ENCODE data around the gene NFKBIB.
A peak's percentile ranks its signal among the peaks of the same experiment; 100 is the strongest.
"Not testable (repeated sequence)": the region's sequence is repeated elsewhere in the genome, so short reads cannot be mapped to it uniquely, and the experiment has no call there.

Gene NFKBIB, protein sequence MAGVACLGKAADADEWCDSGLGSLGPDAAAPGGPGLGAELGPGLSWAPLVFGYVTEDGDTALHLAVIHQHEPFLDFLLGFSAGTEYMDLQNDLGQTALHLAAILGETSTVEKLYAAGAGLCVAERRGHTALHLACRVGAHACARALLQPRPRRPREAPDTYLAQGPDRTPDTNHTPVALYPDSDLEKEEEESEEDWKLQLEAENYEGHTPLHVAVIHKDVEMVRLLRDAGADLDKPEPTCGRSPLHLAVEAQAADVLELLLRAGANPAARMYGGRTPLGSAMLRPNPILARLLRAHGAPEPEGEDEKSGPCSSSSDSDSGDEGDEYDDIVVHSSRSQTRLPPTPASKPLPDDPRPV

DNA sequence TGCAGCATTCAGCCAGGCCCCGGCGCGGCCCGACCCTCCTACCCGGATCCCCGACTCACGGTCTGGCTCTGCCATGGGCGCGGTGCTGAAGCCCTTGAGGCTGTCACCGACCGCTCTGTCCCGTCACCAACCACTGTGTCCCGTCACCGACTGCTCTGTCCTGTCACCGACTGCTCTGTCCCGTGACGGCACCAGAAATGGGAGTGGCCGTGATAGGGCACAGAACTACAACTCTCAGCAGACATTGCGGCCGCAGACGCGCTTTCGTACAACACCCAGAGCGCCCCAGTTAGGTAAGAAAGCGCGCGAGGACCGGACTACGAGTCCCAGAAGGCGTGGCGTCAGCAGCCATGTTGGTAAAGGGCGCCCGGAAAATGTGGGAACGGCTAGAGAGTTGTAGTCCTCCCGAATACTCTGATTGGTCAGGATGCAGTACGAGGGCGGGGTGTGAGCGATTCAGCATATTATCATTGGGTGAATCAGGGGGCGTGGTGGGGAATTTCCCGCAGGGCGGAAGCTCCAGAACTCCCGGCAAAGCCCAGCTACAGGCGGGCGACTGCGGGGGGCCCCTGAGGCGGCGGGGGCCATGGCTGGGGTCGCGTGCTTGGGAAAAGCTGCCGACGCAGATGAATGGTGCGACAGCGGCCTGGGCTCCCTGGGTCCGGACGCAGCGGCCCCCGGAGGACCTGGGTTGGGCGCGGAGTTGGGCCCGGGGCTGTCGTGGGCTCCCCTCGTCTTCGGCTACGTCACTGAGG, at the start of gene NFKBIB, which contains the start of gene SIRT2:
TSS of gene NFKBIB (plus strand) at position 523 of the 755 bp plus-strand sequence. CDS start at position 587, 64 bp downstream.
TSS of gene SIRT2 (minus strand) at position 172 of the 755 bp plus-strand sequence. CDS start at position 75, 97 bp downstream.
- no peaks in the 10 kb centered on the region for H3K9me3 Mint-ChIP-seq
- DNase-seq (peak; percentile 100), ATAC-seq (replicated peaks) (peak; percentile 95)
- H3K27ac Mint-ChIP-seq: peak within 1 kb of the TSS; percentile 97
- H3K4me3 Mint-ChIP-seq: peak within 1 kb of the TSS; percentile 90 to 94
- no peaks in the 10 kb centered on the region for H3K27me3 Mint-ChIP-seq
- peaks cover 31 to 64% of the 10 kb centered on the region in 2 donors for H3K4me1 Mint-ChIP-seq
- H3K36me3 Mint-ChIP-seq: peaks cover 17 to 22% of the 10 kb centered on the region in 2 donors

GRCh38 chr19:38850436-38850975, 49.3 kb upstream of the NFKBIB start:
- Mint-ChIP-seq H3K27ac (peak overlapping the region; percentile 100), H3K27me3 (no peaks in the 10 kb centered on the region), H3K36me3 (peaks cover 31 to 51% of the 10 kb centered on the region in 2 donors), H3K9me3 (no peaks in the 10 kb centered on the region), H3K4me1 (peaks cover 29 to 50% of the 10 kb centered on the region in 2 donors), H3K4me3 (peak overlapping the region; percentile 89 to 98)
- DNase-seq: no peak
- ATAC-seq (replicated peaks): peak; percentile 78 to 79

DNA sequence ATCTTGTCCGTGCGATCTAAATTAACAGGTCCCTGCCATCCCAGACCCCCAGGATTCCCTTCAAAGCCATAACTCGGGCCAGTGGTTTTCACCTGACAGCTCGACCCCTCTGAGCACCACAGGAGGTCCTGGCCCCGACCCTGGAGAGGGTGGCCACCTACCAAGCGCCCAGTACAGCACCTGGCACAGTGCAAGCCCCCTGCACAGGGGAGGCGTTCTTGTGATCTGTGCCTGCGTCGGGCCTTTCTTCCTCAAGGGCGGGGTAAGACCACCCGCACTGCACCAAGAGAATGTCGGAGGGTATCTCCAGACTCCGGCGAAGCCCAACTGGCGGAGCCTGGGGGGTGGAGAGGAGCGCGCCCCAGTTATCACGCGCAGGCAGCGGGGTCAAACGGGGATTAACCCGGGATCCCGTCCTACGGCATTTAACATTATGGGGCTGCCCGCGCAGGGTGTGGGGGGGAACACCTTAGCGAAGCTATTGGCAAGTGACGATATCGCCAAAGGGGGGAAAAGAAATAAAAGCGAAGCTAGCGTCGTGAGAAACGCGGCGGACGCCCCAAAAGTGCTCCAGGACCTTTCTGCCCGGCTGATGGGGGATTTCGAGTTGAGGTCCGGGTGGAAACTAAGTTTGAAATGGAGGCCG, 48.7 kb upstream of the NFKBIB start:
- ATAC-seq (replicated peaks) (no peak), DNase-seq (peak; percentile 47)
- Mint-ChIP-seq H3K27me3 (no peaks in the 10 kb centered on the region), H3K4me1 (peaks cover 25 to 45% of the 10 kb centered on the region in 2 donors), H3K4me3 (peak overlapping the region; percentile 89 to 98), H3K9me3 (no peaks in the 10 kb centered on the region), H3K27ac (peak overlapping the region; percentile 100), H3K36me3 (peaks cover 25 to 45% of the 10 kb centered on the region in 2 donors)

DNA sequence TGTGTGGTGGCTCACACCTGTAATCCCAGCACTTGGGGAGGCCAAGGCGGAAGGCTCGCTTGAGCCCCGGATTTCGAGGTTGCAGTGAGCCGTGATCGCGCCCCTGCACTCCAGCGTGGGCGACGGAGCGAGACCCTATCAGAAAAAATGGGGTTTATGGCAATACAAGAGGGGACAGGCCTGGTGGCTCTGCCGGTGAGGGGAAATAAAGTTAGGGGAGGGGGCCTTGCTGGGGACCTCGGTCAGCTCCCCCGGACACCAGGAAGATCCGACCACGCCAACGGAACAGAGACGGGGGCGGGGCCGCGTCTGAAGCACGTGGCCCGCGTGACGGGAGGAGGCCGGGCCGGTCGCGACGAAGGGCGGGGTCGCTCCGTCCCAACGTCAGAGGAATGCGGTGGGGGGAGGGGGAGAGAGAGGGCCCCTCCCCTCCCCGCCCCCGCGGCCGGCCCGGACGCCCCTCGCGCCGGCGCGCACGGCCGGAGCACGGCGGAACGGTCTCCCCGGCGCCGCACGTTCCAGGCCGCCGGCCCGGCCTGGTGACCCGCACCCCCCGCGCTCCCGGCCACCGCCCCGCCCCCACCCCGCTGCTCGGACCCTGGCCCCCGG, 48.0 kb upstream of the NFKBIB start:
- Mint-ChIP-seq H3K4me1 (peaks cover 29 to 47% of the 10 kb centered on the region in 2 donors), H3K36me3 (peaks cover 27 to 46% of the 10 kb centered on the region in 2 donors)

DNA sequence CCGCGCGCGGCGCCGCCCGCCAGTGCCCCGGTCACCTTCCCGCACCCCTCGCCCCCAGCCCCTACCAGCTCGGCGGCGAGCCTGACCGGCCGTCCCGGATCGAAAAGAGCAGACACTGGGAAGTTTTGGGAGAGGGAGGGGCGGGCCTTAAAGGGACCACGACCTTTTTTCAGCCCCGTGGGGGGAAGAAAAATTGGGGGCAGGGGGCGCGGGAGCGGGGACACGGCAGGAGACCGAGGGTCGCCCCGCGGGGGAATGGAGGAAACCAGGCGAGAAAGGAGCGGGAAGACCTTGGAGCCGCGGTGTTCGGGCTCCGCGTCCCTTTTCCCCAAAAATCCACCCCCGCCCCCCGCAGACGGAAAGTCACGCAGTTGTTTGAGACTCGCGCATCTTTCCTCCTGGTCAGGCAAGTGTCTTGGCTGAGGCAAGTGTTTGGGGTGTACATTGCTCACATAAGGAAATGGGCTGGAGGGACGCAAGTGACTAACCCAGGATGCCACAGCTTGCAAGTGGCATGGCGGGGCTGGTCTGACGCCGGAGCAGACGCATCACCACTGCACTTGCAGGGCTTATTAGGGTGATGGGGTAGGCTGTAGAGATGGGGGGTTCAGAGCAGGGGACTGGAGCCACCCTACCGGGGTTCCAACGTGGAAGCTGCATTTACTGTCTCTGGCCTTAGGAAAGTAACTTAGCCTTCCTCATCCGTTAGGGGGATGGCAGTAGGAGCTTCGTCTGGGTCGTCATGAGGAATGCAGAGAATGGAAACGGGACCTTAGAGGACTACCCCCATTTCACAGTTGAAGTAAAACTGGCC, 47.3 kb upstream of the NFKBIB start:
- H3K9me3 Mint-ChIP-seq: no peaks in the 10 kb centered on the region
- H3K4me3 Mint-ChIP-seq: peak overlapping the region; percentile 91 to 98
- ATAC-seq (replicated peaks) (peak in 1 of 2 donors; percentile 3), DNase-seq (peak; percentile 47)
- peaks cover 25 to 41% of the 10 kb centered on the region in 2 donors for H3K36me3 Mint-ChIP-seq
- H3K27me3 Mint-ChIP-seq: no peaks in the 10 kb centered on the region
- peak overlapping the region; percentile 99 for H3K27ac Mint-ChIP-seq
- H3K4me1 Mint-ChIP-seq: peaks cover 30 to 47% of the 10 kb centered on the region in 2 donors

More for the DNA sequence above, 48.0 kb upstream of the NFKBIB start:
- DNase-seq (peak; percentile 90), ATAC-seq (replicated peaks) (peak; percentile 17 to 30)
- peak overlapping the region; percentile 100 for H3K27ac Mint-ChIP-seq
- H3K27me3 Mint-ChIP-seq: no peaks in the 10 kb centered on the region
- peak overlapping the region; percentile 98 for H3K4me3 Mint-ChIP-seq
- H3K9me3 Mint-ChIP-seq: no peaks in the 10 kb centered on the region

GRCh38 chr19:38853214-38853613, 46.6 kb upstream of the NFKBIB start:
- DNase-seq: no peak
- H3K27me3 Mint-ChIP-seq: no peaks in the 10 kb centered on the region
- no peak for ATAC-seq (replicated peaks)
- H3K27ac Mint-ChIP-seq: peak overlapping the region; percentile 99
- H3K4me1 Mint-ChIP-seq: peaks cover 33 to 47% of the 10 kb centered on the region in 2 donors
- peak overlapping the region; percentile 91 to 98 for H3K4me3 Mint-ChIP-seq
- H3K36me3 Mint-ChIP-seq: peaks cover 20 to 34% of the 10 kb centered on the region in 2 donors
- H3K9me3 Mint-ChIP-seq: no peaks in the 10 kb centered on the region

DNA sequence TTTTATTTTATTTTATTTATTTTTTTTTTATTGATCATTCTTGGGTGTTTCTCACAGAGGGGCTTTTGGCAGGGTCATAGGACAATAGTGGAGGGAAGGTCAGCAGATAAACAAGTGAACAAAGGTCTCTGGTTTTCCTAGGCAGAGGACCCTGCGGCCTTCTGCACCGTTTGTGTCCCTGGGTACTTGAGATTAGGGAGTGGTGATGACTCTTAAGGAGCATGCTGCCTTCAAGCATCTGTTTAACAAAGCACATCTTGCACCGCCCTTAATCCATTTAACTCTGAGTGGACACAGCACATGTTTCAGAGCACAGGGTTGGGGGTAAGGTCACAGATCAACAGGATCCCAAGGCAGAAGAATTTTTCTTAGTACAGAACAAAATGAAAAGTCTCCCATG, 44.8 kb upstream of the NFKBIB start:
- H3K36me3 Mint-ChIP-seq: peaks cover 9 to 23% of the 10 kb centered on the region in 2 donors

GRCh38 chr19:38855751-38856150, 44.0 kb upstream of the NFKBIB start:
- Mint-ChIP-seq H3K4me1 (peaks cover 36 to 58% of the 10 kb centered on the region in 2 donors), H3K36me3 (peaks cover 9 to 22% of the 10 kb centered on the region in 2 donors)
- not testable (repeated sequence) for H3K27me3 Mint-ChIP-seq; H3K9me3 Mint-ChIP-seq; H3K27ac Mint-ChIP-seq; H3K4me3 Mint-ChIP-seq; DNase-seq; ATAC-seq (replicated peaks)

More for the DNA sequence above, 44.8 kb upstream of the NFKBIB start:
- not testable (repeated sequence) for H3K9me3 Mint-ChIP-seq; H3K27me3 Mint-ChIP-seq; H3K4me3 Mint-ChIP-seq; ATAC-seq (replicated peaks); DNase-seq; H3K27ac Mint-ChIP-seq
- peaks cover 35 to 54% of the 10 kb centered on the region in 2 donors for H3K4me1 Mint-ChIP-seq

DNA sequence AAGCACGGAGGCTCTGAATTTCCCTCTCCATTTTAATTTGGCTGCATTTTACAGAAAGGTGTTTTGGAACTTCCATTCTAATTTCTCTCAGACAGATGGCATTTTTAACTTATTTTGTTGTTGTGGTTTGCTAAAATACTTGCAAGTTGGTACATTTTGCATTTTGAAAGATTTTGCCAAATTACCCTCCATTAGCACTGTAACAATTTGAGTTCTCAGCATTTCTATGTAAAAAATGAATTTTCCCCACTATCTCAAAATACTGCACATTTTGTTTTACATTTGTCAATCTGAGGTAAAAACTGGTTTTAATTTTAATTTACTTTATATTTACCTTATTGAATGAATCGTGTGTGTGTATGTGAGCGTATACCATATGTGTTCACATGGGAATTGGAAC, 43.0 kb upstream of the NFKBIB start:
- Mint-ChIP-seq H3K4me1 (peaks cover 33 to 56% of the 10 kb centered on the region in 2 donors), H3K27ac (peak overlapping the region; percentile 89), H3K9me3 (no peaks in the 10 kb centered on the region), H3K4me3 (peak overlapping the region; percentile 47 to 60), H3K36me3 (peaks cover 6 to 12% of the 10 kb centered on the region in 2 donors), H3K27me3 (no peaks in the 10 kb centered on the region)
- ATAC-seq (replicated peaks) (no peak), DNase-seq (no peak)

GRCh38 chr19:38859631-38860204, 40.1 kb upstream of the NFKBIB start:
- H3K36me3 Mint-ChIP-seq; H3K4me3 Mint-ChIP-seq; H3K27me3 Mint-ChIP-seq; H3K9me3 Mint-ChIP-seq; DNase-seq; ATAC-seq (replicated peaks): not testable (repeated sequence)
- peak overlapping the region; percentile 72 for H3K27ac Mint-ChIP-seq
- H3K4me1 Mint-ChIP-seq: peaks cover 37 to 65% of the 10 kb centered on the region in 2 donors

DNA sequence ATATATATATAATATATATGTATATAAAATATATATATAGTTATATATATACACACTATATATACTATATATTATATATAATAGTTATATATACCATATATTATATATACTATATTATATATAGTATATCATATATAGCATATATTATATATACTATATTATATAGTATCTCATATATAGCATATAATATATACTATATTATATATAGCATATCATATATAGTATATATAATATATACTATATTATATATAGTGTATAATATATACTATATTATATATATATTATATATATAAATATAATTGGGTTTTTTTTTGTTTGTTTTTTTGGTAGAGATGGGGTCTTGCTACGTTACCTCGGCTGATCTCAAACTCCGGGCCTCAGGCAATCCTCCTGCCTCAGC, 38.4 kb upstream of the NFKBIB start:
- no peak overlapping the region for H3K27ac Mint-ChIP-seq
- no peak overlapping the region for H3K4me3 Mint-ChIP-seq
- no peaks in the 10 kb centered on the region for H3K27me3 Mint-ChIP-seq
- peaks cover 0 to 2% of the 10 kb centered on the region in 2 donors for H3K9me3 Mint-ChIP-seq
- DNase-seq: no peak
- H3K36me3 Mint-ChIP-seq: peaks cover 16 to 21% of the 10 kb centered on the region in 2 donors
- no peak for ATAC-seq (replicated peaks)
- H3K4me1 Mint-ChIP-seq: peaks cover 51 to 78% of the 10 kb centered on the region in 2 donors

DNA sequence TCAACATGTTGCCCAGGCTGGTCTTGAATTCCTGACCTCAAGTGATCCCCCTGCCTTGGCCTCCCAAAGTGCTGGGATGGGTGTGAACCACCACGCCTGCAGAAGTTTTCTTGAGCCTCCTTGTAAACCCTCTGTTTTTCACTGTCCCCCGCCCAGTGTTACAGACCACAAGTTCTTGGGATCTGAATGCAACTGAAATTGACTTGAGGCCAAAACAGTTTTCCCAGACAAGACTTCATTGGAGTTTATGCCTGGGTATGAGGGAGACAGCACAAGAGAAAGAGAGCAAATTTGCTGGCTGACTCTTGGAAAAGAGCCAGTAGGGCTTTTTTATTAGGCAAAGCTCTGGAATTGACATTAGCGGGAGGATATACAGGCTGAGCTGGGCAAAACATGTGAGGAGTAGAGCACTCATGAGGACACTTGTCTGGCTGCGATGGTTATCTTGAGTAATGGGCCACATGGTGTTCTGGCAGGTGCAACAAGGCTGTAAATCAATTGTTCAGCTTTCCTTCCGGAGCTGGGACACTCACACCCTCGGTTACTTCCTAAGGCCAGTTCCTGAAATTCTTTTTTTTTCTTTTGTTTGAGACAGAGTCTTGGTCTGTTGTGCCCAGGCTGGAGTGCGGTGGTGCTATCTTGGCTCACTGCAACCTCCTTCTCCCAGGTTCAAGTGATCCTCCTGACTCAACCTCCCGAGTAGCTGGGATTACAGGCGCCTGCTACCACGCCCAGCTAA, 37.3 kb upstream of the NFKBIB start:
- Mint-ChIP-seq H3K27ac (peak overlapping the region; percentile 81), H3K27me3 (no peaks in the 10 kb centered on the region), H3K4me3 (no peak overlapping the region), H3K9me3 (peaks cover 0 to 2% of the 10 kb centered on the region in 2 donors), H3K36me3 (peaks cover 14 to 18% of the 10 kb centered on the region in 2 donors), H3K4me1 (peaks cover 49 to 71% of the 10 kb centered on the region in 2 donors)
- ATAC-seq (replicated peaks) (no peak), DNase-seq (no peak)

Measured in stimulated activated naive B cell treated with anti-CD40 and anti-IgM and Interleukin-4, amounts not matched to agents 10 μg/mL and 1 μg/mL and 100 μg/mL, for 72 hours (primary cell).